AG09319 (cell line): ENCODE data around the gene GMEB2.

Experiments used
- DNase-seq: peaks from one replicate; pipeline ENCODE4 v3.0.0-alpha.2; 2010; ENCODE audit warnings: low read depth; ENCODE audit errors: extremely low read depth
- CTCF ChIP-seq: IDR thresholded peaks from 2 replicates; pipeline ENCODE4 v1.5.1; 2011; ENCODE audit warnings: low read depth, mild to moderate bottlenecking, inconsistent platforms, low read length, moderate library complexity

Gene GMEB2

GRCh38 chr20:63579017-63579694 lies 47.7 kb downstream of the GMEB2 start:
- no peak for DNase-seq
- TF ChIP-seq CTCF = no peak

GRCh38 chr20:63578224-63579016 lies 48.5 kb downstream of the GMEB2 start:
- no peak for TF ChIP-seq CTCF
- no peak for DNase-seq

- TF ChIP-seq CTCF = no peak
- no peak for DNase-seq
Observed at GRCh38 chr20:63577317-63577894, 49.5 kb downstream of the GMEB2 start.

GRCh38 chr20:63576311-63576710 lies 50.6 kb downstream of the GMEB2 start:
- no peak for TF ChIP-seq CTCF
- no peak for DNase-seq

GRCh38 chr20:63574829-63575743 lies 51.8 kb downstream of the GMEB2 start:
- no peak for TF ChIP-seq CTCF
- no peak for DNase-seq

- DNase-seq = no peak
- TF ChIP-seq CTCF = no peak
Observed at GRCh38 chr20:63574156-63574828, 52.6 kb downstream of the GMEB2 start, which contains the start of gene HELZ2. Gene HELZ2, minus strand, starts transcription at chr20:63574239. Its CDS starts 1,854 bp downstream, at chr20:63572385.
